Measurements from ENCODE around the gene TMED5. TPM values are rescaled to one million over a fixed set of nuclear protein-coding genes. Genes with fewer than 3 reads are reported as not detected.

TMED5 gene
- total RNA-seq, 1 donor from 2014 or later: 39.1 TPM

GRCh38 chr1:93143136-93143535, 37.1 kb downstream of the TMED5 start:
- no peaks in the 10 kb centered on the region for H3K9me3 ChIP-seq
- TF ChIP-seq CTCF (IDR thresholded peaks at IDR 0.05): no peak
- intact Hi-C loops (cut with DNase I): no loop called here
- H3K36me3 ChIP-seq: no peaks in the 10 kb centered on the region
- H3K27me3 ChIP-seq: no peaks in the 10 kb centered on the region
- no peak overlapping the region for H3K27ac ChIP-seq
- no peak overlapping the region for H3K4me3 ChIP-seq
- no peak for DNase-seq (ENCODE audit: low spot score in 2 of 2)
- H3K4me1 ChIP-seq: no peaks in the 10 kb centered on the region

GRCh38 chr1:93142161-93142560, 38.1 kb downstream of the TMED5 start:
- no peaks in the 10 kb centered on the region for H3K4me1 ChIP-seq
- H3K27me3 ChIP-seq: no peaks in the 10 kb centered on the region
- DNase-seq (ENCODE audit: low spot score in 2 of 2): no peak
- TF ChIP-seq CTCF (IDR thresholded peaks at IDR 0.05): no peak
- intact Hi-C loops (cut with DNase I): no loop called here
- no peaks in the 10 kb centered on the region for H3K9me3 ChIP-seq
- peaks cover under 1 to 3% of the 10 kb centered on the region in 2 donors for H3K36me3 ChIP-seq
- H3K4me3 ChIP-seq: no peak overlapping the region
- H3K27ac ChIP-seq: no peak overlapping the region

GRCh38 chr1:93140106-93140505, 40.1 kb downstream of the TMED5 start:
- H3K4me3 ChIP-seq: no peak overlapping the region
- no peak for TF ChIP-seq CTCF (IDR thresholded peaks at IDR 0.05)
- no peak for DNase-seq (ENCODE audit: low spot score in 2 of 2)
- H3K36me3 ChIP-seq: peaks cover 20% of the 10 kb centered on the region in 2 donors
- H3K9me3 ChIP-seq: no peaks in the 10 kb centered on the region
- H3K27ac ChIP-seq: no peak overlapping the region
- no peaks in the 10 kb centered on the region for H3K27me3 ChIP-seq
- no peaks in the 10 kb centered on the region for H3K4me1 ChIP-seq
- intact Hi-C loops (cut with DNase I): no loop called here

GRCh38 chr1:93137604-93138292, 42.5 kb downstream of the TMED5 start:
- Histone ChIP-seq H3K27ac (no peak overlapping the region), H3K4me1 (no peaks in the 10 kb centered on the region), H3K9me3 (no peaks in the 10 kb centered on the region), H3K27me3 (no peaks in the 10 kb centered on the region), H3K36me3 (peaks cover 20 to 37% of the 10 kb centered on the region in 2 donors), H3K4me3 (no peak overlapping the region)
- DNase-seq (ENCODE audit: low spot score in 2 of 2): no peak
- intact Hi-C loops (cut with DNase I): no loop called here
- no peak for TF ChIP-seq CTCF (IDR thresholded peaks at IDR 0.05)

- Histone ChIP-seq H3K27ac (no peak overlapping the region), H3K4me1 (no peaks in the 10 kb centered on the region), H3K27me3 (no peaks in the 10 kb centered on the region), H3K9me3 (no peaks in the 10 kb centered on the region), H3K4me3 (no peak overlapping the region), H3K36me3 (peaks cover 20 to 37% of the 10 kb centered on the region in 2 donors)
- intact Hi-C loops (cut with DNase I): no loop called here
- TF ChIP-seq CTCF (IDR thresholded peaks at IDR 0.05): no peak
- DNase-seq (ENCODE audit: low spot score in 2 of 2): no peak
These were observed 43.8 kb downstream of the TMED5 start for GRCh38 chr1:93136445-93136844.

- H3K27ac ChIP-seq: no peak overlapping the region
- no peak overlapping the region for H3K4me3 ChIP-seq
- peaks cover 23 to 37% of the 10 kb centered on the region in 2 donors for H3K36me3 ChIP-seq
- H3K27me3 ChIP-seq: no peaks in the 10 kb centered on the region
- H3K9me3 ChIP-seq: no peaks in the 10 kb centered on the region
- DNase-seq (ENCODE audit: low spot score in 2 of 2): no peak
- intact Hi-C loops (cut with DNase I): no loop called here
- H3K4me1 ChIP-seq: no peaks in the 10 kb centered on the region
- TF ChIP-seq CTCF (IDR thresholded peaks at IDR 0.05): no peak
These were observed 47.6 kb downstream of the TMED5 start for GRCh38 chr1:93132638-93133037.

Data from ascending aorta (tissue), 2 donors.